HepG2 (cell line): ENCODE data around the gene UXS1. TPM values are rescaled to one million over a fixed set of nuclear protein-coding genes. Genes with fewer than 3 reads are reported as not detected.
A peak's percentile ranks its signal among the peaks of the same experiment; 100 is the strongest.

ENCODE experiments used
- ATAC-seq: fragments of 200-7000 bp; cut with Tn5 transposase; 3 replicates; pipeline ENCODE4 v1.9.1; 2020; ENCODE audit warnings: mild to moderate bottlenecking, moderate library complexity
- BruUV-seq: library from RNA; stranded (reverse); fragments of 400-500 nt; replicated peaks from 2 replicates; lab custom pipeline; 2021; lab: Mats Ljungman, UMichigan
- CTCF ChIA-PET: fragments of 300-600 bp; formaldehyde crosslinking; extraction: SDS; loops from one replicate; lab custom pipeline; 2021; ENCODE audit warnings: low total read pairs, inconsistent platforms, low intra/inter-chr PET ratio; lab: Yijun Ruan, JAX
- POLR2A ChIA-PET: fragments of 350-600 bp; sonication (Branson Sonifier 250); formaldehyde crosslinking; loops from one replicate; lab custom pipeline; 2020; ENCODE audit warnings: antibody characterized with exemption, inconsistent platforms; lab: Yijun Ruan, JAX
- DNase-seq: peaks from one replicate; pipeline ENCODE4 v3.0.0-alpha.2; 2015; ENCODE audit warnings: low spot score
- FAIRE-seq: peaks from 3 replicates; lab custom pipeline; 2011; peaks lifted over from hg19 to GRCh38; lab: Jason Lieb, UNC
- H2AFZ ChIP-seq: one replicate; pipeline ENCODE4 v1.6.1; 2011; ENCODE audit warnings: low read length, inconsistent platforms
- H3K27ac ChIP-seq: fragments of 300-600 bp; 3 replicates; pipeline ENCODE4 v1.8.0; 2011; ENCODE audit warnings: mixed run types, mild to moderate bottlenecking, mixed read lengths, low read length, inconsistent platforms; ENCODE audit not compliant: insufficient read depth; ENCODE audit errors: extremely low read length
- H3K27me3 ChIP-seq, 2 experiments: fragments of 200-600 bp in 1 of 2; 2 replicates in 1 of 2; 3 replicates in 1 of 2; pipeline versions ENCODE4 v1.6.0 to v1.8.0; 2011; ENCODE audit warnings: low read length in 2 of 2, mild to moderate bottlenecking in 2 of 2, moderate library complexity in 2 of 2, inconsistent platforms in 1 of 2; ENCODE audit not compliant: insufficient read depth in 2 of 2, control insufficient read depth in 1 of 2
- H3K36me3 ChIP-seq, 2 experiments: fragments of 200-600 bp in 1 of 2; replicated peaks in 1 of 2; 2 replicates in 1 of 2; 3 replicates in 1 of 2; pipeline versions ENCODE4 v1.5.1 to v1.8.0; 2011; ENCODE audit warnings: low read length in 2 of 2, inconsistent platforms in 1 of 2; ENCODE audit not compliant: insufficient read depth in 2 of 2, control insufficient read depth in 1 of 2
- H3K4me1 ChIP-seq: 2 replicates; pipeline ENCODE4 v1.5.1; 2012; ENCODE audit warnings: low read length, inconsistent platforms; ENCODE audit not compliant: insufficient read depth
- H3K4me2 ChIP-seq: 2 replicates; pipeline ENCODE4 v1.6.0; 2011; ENCODE audit warnings: low read depth, low read length, inconsistent platforms
- H3K4me3 ChIP-seq, 3 experiments: fragments of 200-600 bp in 1 of 3; sonication (generic), shearing (Covaris generic) in 1 of 3; replicated peaks in 1 of 3; 2 replicates each; pipeline ENCODE4 v1.5.1; 2011 to 2016; ENCODE audit warnings: low read length in 3 of 3, inconsistent platforms in 2 of 3, low read depth in 2 of 3, mild to moderate bottlenecking in 2 of 3, control low read depth in 1 of 3, mixed read lengths in 1 of 3; ENCODE audit not compliant: insufficient read depth in 1 of 3
- H3K79me2 ChIP-seq: one replicate; pipeline ENCODE4 v1.6.1; 2011; ENCODE audit warnings: low read length, inconsistent platforms; ENCODE audit not compliant: insufficient read depth
- H3K9ac ChIP-seq: 2 replicates; pipeline ENCODE4 v1.6.0; 2011; ENCODE audit warnings: mild to moderate bottlenecking, low read depth, low read length, inconsistent platforms; ENCODE audit not compliant: insufficient read depth
- H3K9me3 ChIP-seq: 2 replicates; pipeline ENCODE4 v1.5.1; 2012; ENCODE audit warnings: mild to moderate bottlenecking, low read length
- H4K20me1 ChIP-seq: 2 replicates; pipeline ENCODE4 v1.6.0; 2011; ENCODE audit warnings: inconsistent platforms, mild to moderate bottlenecking, low read length, moderate library complexity; ENCODE audit not compliant: insufficient read depth
- ADNP ChIP-seq: sonication (generic); formaldehyde crosslinking; IDR thresholded peaks from 2 replicates; pipeline ENCODE4 v1.4.0; 2020; ENCODE audit warnings: missing genetic modification reagents
- BRD4 ChIP-seq: sonication (generic); formaldehyde crosslinking; IDR thresholded peaks from 2 replicates; pipeline ENCODE4 v1.4.0; 2020; ENCODE audit warnings: missing genetic modification reagents
- CAMTA2 ChIP-seq: sonication (generic); formaldehyde crosslinking; IDR thresholded peaks from 2 replicates; pipeline ENCODE4 v1.4.0; 2020; ENCODE audit warnings: mild to moderate bottlenecking, missing genetic modification reagents, borderline replicate concordance
- KDM2A ChIP-seq: sonication (generic); formaldehyde crosslinking; IDR thresholded peaks from 2 replicates; pipeline ENCODE4 v1.4.0; 2020; ENCODE audit warnings: low read depth, missing genetic modification reagents, borderline replicate concordance
- KDM3A ChIP-seq: IDR thresholded peaks from 2 replicates; pipeline ENCODE4 v1.6.1; 2018; ENCODE audit warnings: low read depth, missing compliant biosample characterization
- PCBP2 ChIP-seq: fragments of 200-400 bp; formaldehyde crosslinking; optimal IDR thresholded peaks from 2 replicates; pipeline ENCODE3; 2018; ENCODE audit warnings: low read length, low read depth; ENCODE audit not compliant: poor library complexity, severe bottlenecking
- RAD21 ChIP-seq: fragments of 450-650 bp; formaldehyde crosslinking; IDR thresholded peaks from 2 replicates; pipeline ENCODE4 v1.5.0; 2020; ENCODE audit warnings: mild to moderate bottlenecking
- RCOR2 ChIP-seq: IDR thresholded peaks from 2 replicates; pipeline ENCODE4 v1.6.1; 2016; ENCODE audit warnings: missing biosample characterization, missing genetic modification reagents
- RORA ChIP-seq: sonication (generic); formaldehyde crosslinking; IDR thresholded peaks from 2 replicates; pipeline ENCODE4 v1.5.0; 2020; ENCODE audit warnings: mild to moderate bottlenecking, missing genetic modification reagents, moderate library complexity
- SCMH1 ChIP-seq: sonication (generic); formaldehyde crosslinking; IDR thresholded peaks from 2 replicates; pipeline ENCODE4 v1.9.0; 2021; ENCODE audit warnings: missing genetic modification reagents, mild to moderate bottlenecking, borderline replicate concordance
- SIN3B ChIP-seq: fragments of 150-350 bp; IDR thresholded peaks from 2 replicates; pipeline ENCODE4 v1.6.1; 2014; ENCODE audit warnings: low read length
- SNAPC2 ChIP-seq: sonication (generic); formaldehyde crosslinking; IDR thresholded peaks from 2 replicates; pipeline ENCODE4 v1.8.1; 2022; ENCODE audit warnings: mild to moderate bottlenecking, missing genetic modification reagents
- ZNF235 ChIP-seq: sonication (generic); formaldehyde crosslinking; IDR thresholded peaks from 2 replicates; pipeline ENCODE4 v1.8.1; 2023; ENCODE audit warnings: mild to moderate bottlenecking, missing genetic modification reagents, borderline replicate concordance
- ZNF382 ChIP-seq: sonication (generic); formaldehyde crosslinking; IDR thresholded peaks from 2 replicates; pipeline ENCODE4 v1.5.0; 2020; ENCODE audit warnings: missing genetic modification reagents, mild to moderate bottlenecking, borderline replicate concordance
- ZNF564 ChIP-seq: sonication (generic); formaldehyde crosslinking; IDR thresholded peaks from 2 replicates; pipeline ENCODE4 v1.8.1; 2023; ENCODE audit warnings: mild to moderate bottlenecking, missing genetic modification reagents
- ZNF841 ChIP-seq: sonication (generic); formaldehyde crosslinking; IDR thresholded peaks from 2 replicates; pipeline ENCODE4 v1.8.1; 2023; ENCODE audit warnings: missing genetic modification reagents, borderline replicate concordance
- ZNF850 ChIP-seq: sonication (generic); formaldehyde crosslinking; conservative IDR thresholded peaks from 2 replicates; pipeline ENCODE4 v1.9.0; 2021; ENCODE audit warnings: mild to moderate bottlenecking, missing genetic modification reagents
- WGBS: methylation state at CpG from one replicate; pipeline ENCODE4 v1.1.6; 2017; ENCODE audit warnings: low lambda C conversion rate; 5-methylcytosine and 5-hydroxymethylcytosine counted together
- in situ Hi-C: cut with HindIII; loops from 2 replicates; pipeline ENCODE4 v1.10.0; 2017; ENCODE audit warnings: low pct_unique_long_range_greater_than_20kb; ENCODE audit not compliant: extremely low pct_ligation_motif_present
- intact Hi-C: fragments of 100-400 bp; cut with micrococcal nuclease; formaldehyde crosslinking; loops from one replicate; pipeline ENCODE4 v1.10.0; 2022; ENCODE audit not compliant: unreplicated experiment
- polyA plus RNA-seq, 8 experiments: library from polyadenylated mRNA; depleted of rRNA in 3 of 8; stranded (reverse) in 7 of 8; unstranded in 1 of 8; fragments of >200 nt; fragmentation: Illumina TruSeq in 4 of 8; extraction: Trizol in 4 of 8; gene quantifications; 2 replicates each; pipeline versions ENCODE4 v1.2.1 to v1.2.3, GENCODE V29; 2011 to 2016; ENCODE audit warnings: low read depth in 4 of 8, missing spikeins in 1 of 8, mixed read lengths in 1 of 8; ENCODE audit not compliant: insufficient read depth in 1 of 8
- total RNA-seq, 5 experiments: library from RNA; depleted of rRNA; stranded (reverse); fragments of >200 nt; fragmentation: Illumina TruSeq; extraction: Trizol; gene quantifications; 2 replicates each; pipeline ENCODE4 v1.2.3, GENCODE V29; 2016; ENCODE audit warnings: low read depth in 1 of 5
- TF ChIP-seq, protein P1 (sequence below): sonication (generic); formaldehyde crosslinking; IDR thresholded peaks from 2 replicates; pipeline ENCODE4 v1.4.0; 2020; ENCODE audit warnings: missing genetic modification reagents, borderline replicate concordance
- TF ChIP-seq, protein P2 (sequence below): sonication (generic); formaldehyde crosslinking; IDR thresholded peaks from 2 replicates; pipeline ENCODE4 v1.8.1; 2023; ENCODE audit warnings: mild to moderate bottlenecking, inconsistent platforms, moderate library complexity, missing genetic modification reagents, borderline replicate concordance
- TF ChIP-seq, protein P3 (sequence below): IDR thresholded peaks from 2 replicates; pipeline ENCODE4 v1.6.1; 2016; ENCODE audit warnings: missing compliant biosample characterization, missing genetic modification reagents, borderline replicate concordance

Gene UXS1
- total and polyA plus RNA-seq, 2 of the 13 experiments (the other 11 are each of a cell fraction or from before 2014, with no cell fraction given): 53.3 to 110 TPM

DNA sequence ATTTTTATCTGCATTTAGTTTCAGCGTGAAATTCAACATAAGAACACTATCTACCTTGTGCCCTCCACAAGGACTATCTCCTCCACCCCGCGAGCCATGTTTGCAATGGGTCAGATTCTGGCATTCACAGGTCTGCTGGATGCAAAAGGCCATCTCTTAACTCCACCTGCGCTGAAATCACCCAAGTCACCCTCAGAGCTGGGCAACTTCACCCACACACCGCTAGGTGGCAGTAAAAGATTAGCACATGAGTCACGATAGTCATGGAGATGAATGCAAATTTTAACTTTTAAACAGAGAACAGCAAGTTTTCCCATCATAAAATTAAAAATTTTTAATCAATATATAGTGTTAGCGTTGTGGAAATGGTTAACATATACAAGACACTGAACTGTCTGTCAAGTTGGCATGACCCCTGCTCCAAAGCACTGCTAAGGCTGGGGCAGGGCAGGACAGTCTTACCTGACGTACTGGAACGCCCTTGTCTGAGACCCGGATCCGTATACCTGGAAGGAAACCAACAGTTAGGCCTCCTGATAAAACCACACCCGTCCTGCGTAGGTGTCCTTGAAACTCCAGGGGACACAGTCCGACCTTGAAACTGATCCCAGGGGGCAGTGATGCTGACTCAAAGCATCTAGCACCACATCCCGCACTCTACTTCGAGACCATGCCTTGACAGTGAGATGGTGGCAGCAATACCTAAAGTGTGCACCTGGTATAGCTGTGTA, 89.6 kb downstream of the UXS1 start:
- peak; percentile 91 for FAIRE-seq
- Histone ChIP-seq H3K27ac (no peak overlapping the region), H2AFZ (no peak overlapping the region), H3K4me3 (no peak overlapping the region), H3K9me3 (no peaks in the 10 kb centered on the region), H3K79me2 (no peaks in the 10 kb centered on the region), H4K20me1 (no peaks in the 10 kb centered on the region), H3K9ac (no peak overlapping the region), H3K4me1 (no peaks in the 10 kb centered on the region), H3K4me2 (no peak overlapping the region), H3K27me3 (no peaks in the 10 kb centered on the region), H3K36me3 (peaks cover 16 to 57% of the 10 kb centered on the region in 2 experiments)
- peak; percentile 72 for DNase-seq
- peak; percentile 86 for ATAC-seq
- POLR2A ChIA-PET: interaction anchor here (0.9 kb wide), 1 partner anchor 24 kb away, joined by 3 read pairs; no protein-coding TSS in a partner anchor
- CTCF ChIA-PET: interaction anchor here (1.3 to 1.8 kb wide), 2 partner anchors 439 to 483 kb away, joined by 3 to 20 read pairs; no protein-coding TSS in a partner anchor
- intact Hi-C loops (loop anchor here (1.0 to 5.0 kb wide), 3 partner anchors 62 to 478 kb away; no protein-coding TSS in a partner anchor), in situ Hi-C loops (loop anchor here (5.0 kb wide), 1 partner anchor 438 kb away; no protein-coding TSS in a partner anchor)
- 63% methylated on average over 16 of the region's 16 CpGs for WGBS
- no TSS peak for BruUV-seq
- TF ChIP-seq, protein P1, sequence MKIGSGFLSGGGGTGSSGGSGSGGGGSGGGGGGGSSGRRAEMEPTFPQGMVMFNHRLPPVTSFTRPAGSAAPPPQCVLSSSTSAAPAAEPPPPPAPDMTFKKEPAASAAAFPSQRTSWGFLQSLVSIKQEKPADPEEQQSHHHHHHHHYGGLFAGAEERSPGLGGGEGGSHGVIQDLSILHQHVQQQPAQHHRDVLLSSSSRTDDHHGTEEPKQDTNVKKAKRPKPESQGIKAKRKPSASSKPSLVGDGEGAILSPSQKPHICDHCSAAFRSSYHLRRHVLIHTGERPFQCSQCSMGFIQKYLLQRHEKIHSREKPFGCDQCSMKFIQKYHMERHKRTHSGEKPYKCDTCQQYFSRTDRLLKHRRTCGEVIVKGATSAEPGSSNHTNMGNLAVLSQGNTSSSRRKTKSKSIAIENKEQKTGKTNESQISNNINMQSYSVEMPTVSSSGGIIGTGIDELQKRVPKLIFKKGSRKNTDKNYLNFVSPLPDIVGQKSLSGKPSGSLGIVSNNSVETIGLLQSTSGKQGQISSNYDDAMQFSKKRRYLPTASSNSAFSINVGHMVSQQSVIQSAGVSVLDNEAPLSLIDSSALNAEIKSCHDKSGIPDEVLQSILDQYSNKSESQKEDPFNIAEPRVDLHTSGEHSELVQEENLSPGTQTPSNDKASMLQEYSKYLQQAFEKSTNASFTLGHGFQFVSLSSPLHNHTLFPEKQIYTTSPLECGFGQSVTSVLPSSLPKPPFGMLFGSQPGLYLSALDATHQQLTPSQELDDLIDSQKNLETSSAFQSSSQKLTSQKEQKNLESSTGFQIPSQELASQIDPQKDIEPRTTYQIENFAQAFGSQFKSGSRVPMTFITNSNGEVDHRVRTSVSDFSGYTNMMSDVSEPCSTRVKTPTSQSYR: no peak
- TF ChIP-seq SIN3B (no peak), SCMH1 (no peak), PCBP2 (no peak), ZNF850 (no peak), ADNP (CRISPR knock-in tag) (no peak), ZNF235 (CRISPR knock-in tag) (no peak), RORA (CRISPR knock-in tag) (no peak), RAD21 (CRISPR knock-in tag) (peak; percentile 92), SNAPC2 (CRISPR knock-in tag) (no peak), BRD4 (CRISPR knock-in tag) (no peak), ZNF382 (CRISPR knock-in tag) (no peak), CAMTA2 (no peak), ZNF841 (no peak), ZNF564 (CRISPR knock-in tag) (no peak), RCOR2 (CRISPR knock-in tag) (no peak), KDM3A (CRISPR knock-in tag) (0 out of 2 replicates have a peak, but pooled peaks have one; percentile 62), KDM2A (CRISPR knock-in tag) (peak; percentile 30; the same call in 1 of the 2 replicates)
- TF ChIP-seq, protein P2, sequence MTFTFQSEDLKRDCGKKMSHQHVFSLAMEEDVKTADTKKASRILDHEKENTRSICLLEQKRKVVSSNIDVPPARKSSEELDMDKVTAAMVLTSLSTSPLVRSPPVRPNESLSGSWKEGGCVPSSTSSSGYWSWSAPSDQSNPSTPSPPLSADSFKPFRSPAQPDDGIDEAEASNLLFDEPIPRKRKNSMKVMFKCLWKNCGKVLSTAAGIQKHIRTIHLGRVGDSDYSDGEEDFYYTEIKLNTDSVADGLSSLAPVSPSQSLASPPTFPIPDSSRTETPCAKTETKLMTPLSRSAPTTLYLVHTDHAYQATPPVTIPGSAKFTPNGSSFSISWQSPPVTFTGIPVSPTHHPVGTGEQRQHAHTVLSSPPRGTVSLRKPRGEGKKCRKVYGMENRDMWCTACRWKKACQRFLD (CRISPR knock-in tag): no peak
- TF ChIP-seq, protein P3, sequence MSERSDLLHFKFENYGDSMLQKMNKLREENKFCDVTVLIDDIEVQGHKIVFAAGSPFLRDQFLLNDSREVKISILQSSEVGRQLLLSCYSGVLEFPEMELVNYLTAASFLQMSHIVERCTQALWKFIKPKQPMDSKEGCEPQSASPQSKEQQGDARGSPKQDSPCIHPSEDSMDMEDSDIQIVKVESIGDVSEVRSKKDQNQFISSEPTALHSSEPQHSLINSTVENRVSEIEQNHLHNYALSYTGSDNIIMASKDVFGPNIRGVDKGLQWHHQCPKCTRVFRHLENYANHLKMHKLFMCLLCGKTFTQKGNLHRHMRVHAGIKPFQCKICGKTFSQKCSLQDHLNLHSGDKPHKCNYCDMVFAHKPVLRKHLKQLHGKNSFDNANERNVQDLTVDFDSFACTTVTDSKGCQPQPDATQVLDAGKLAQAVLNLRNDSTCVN (CRISPR knock-in tag): no peak
